ENCODE measurements around the gene NOL6.
"Not testable (repeated sequence)": the region's sequence is repeated elsewhere in the genome, so short reads cannot be mapped to it uniquely, and the experiment has no call there.

GRCh38 chr9:33493819-33494218 is 20.1 kb upstream of the NOL6 start:
- TF ChIP-seq CTCF (conservative IDR thresholded peaks at IDR 0.05); ZFX (IDR thresholded peaks at IDR 0.05): not testable (repeated sequence)
